ENCODE measurements around the gene HIGD1C. TPM values are rescaled to one million over a fixed set of nuclear protein-coding genes. Genes with fewer than 3 reads are reported as not detected.

The HIGD1C gene
- total RNA-seq, 2 experiments from 2014 or later, result not detected

GRCh38 chr12:50988051-50988450, 35.7 kb downstream of the HIGD1C start:
- Mint-ChIP-seq H3K36me3 (ENCODE audit: low read depth) (peaks cover 45% of the 10 kb centered on the region), H3K9me3 (no peaks in the 10 kb centered on the region), H3K27me3 (no peaks in the 10 kb centered on the region), H3K4me3 (no peak overlapping the region), H3K4me1 (ENCODE audit: low read depth) (peaks cover 44% of the 10 kb centered on the region), H3K27ac (peak overlapping the region; percentile 14)
- POLR2A ChIA-PET, result interaction anchor here (0.6 to 2.6 kb wide), 4 partner anchors 13 to 285 kb away, joined by 3 to 12 read pairs (median 4); partner anchors contain the start of gene SLC11A2
- no peak for TF ChIP-seq CTCF (IDR thresholded peaks at IDR 0.05)
- DNase-seq (no peak), ATAC-seq (no peak)
- intact Hi-C loops (cut with micrococcal nuclease), result no loop called here
- CTCF ChIA-PET, result interaction anchor here (0.7 to 5.2 kb wide), 7 partner anchors 21 to 223 kb away, joined by 3 to 43 read pairs (median 12); partner anchors contain the start of gene ATF1

GRCh38 chr12:50988871-50989270, 36.5 kb downstream of the HIGD1C start:
- intact Hi-C loops (cut with micrococcal nuclease), result no loop called here
- peaks cover 45% of the 10 kb centered on the region for H3K36me3 Mint-ChIP-seq (ENCODE audit: low read depth)
- H3K4me1 Mint-ChIP-seq (ENCODE audit: low read depth), result peaks cover 44% of the 10 kb centered on the region
- CTCF ChIA-PET, result interaction anchor here (1.2 to 5.2 kb wide), 3 partner anchors 14 to 163 kb away, joined by 3 to 43 read pairs (median 12); no protein-coding TSS in a partner anchor
- POLR2A ChIA-PET, result interaction anchor here (0.6 to 1.1 kb wide), 3 partner anchors 14 to 37 kb away, joined by 3 to 4 read pairs (median 3); partner anchors contain the start of gene SLC11A2
- H3K4me3 Mint-ChIP-seq, result no peak overlapping the region
- no peak overlapping the region for H3K27ac Mint-ChIP-seq
- no peak for TF ChIP-seq CTCF (IDR thresholded peaks at IDR 0.05)
- no peaks in the 10 kb centered on the region for H3K27me3 Mint-ChIP-seq
- no peak for ATAC-seq
- H3K9me3 Mint-ChIP-seq, result no peaks in the 10 kb centered on the region
- no peak for DNase-seq

- DNase-seq, result no peak
- no peak for ATAC-seq
- no peaks in the 10 kb centered on the region for H3K27me3 Mint-ChIP-seq
- H3K4me3 Mint-ChIP-seq, result no peak overlapping the region
- CTCF ChIA-PET, result interaction anchor here (1.2 to 1.4 kb wide), 2 partner anchors 13 to 226 kb away, joined by 3 to 4 read pairs; no protein-coding TSS in a partner anchor
- intact Hi-C loops (cut with micrococcal nuclease), result loop anchor here (10.0 kb wide), 1 partner anchor 165 kb away; no protein-coding TSS in a partner anchor
- no peak for TF ChIP-seq CTCF (IDR thresholded peaks at IDR 0.05)
- peaks cover 35% of the 10 kb centered on the region for H3K4me1 Mint-ChIP-seq (ENCODE audit: low read depth)
- peaks cover 50% of the 10 kb centered on the region for H3K36me3 Mint-ChIP-seq (ENCODE audit: low read depth)
- no peaks in the 10 kb centered on the region for H3K9me3 Mint-ChIP-seq
- H3K27ac Mint-ChIP-seq, result peak overlapping the region; percentile 40
- POLR2A ChIA-PET, result interaction anchor here (1.1 kb wide), 1 partner anchor 27 kb away, joined by 3 read pairs; no protein-coding TSS in a partner anchor
Observed at GRCh38 chr12:50990147-50990727, 37.9 kb downstream of the HIGD1C start.

GRCh38 chr12:50990791-50991190, 38.4 kb downstream of the HIGD1C start:
- DNase-seq, result no peak
- Mint-ChIP-seq H3K27ac (peak overlapping the region; percentile 40), H3K4me3 (no peak overlapping the region), H3K9me3 (no peaks in the 10 kb centered on the region), H3K27me3 (no peaks in the 10 kb centered on the region), H3K4me1 (ENCODE audit: low read depth) (peaks cover 30% of the 10 kb centered on the region), H3K36me3 (ENCODE audit: low read depth) (peaks cover 53% of the 10 kb centered on the region)
- CTCF ChIA-PET, result no interaction called here
- no peak for TF ChIP-seq CTCF (IDR thresholded peaks at IDR 0.05)
- intact Hi-C loops (cut with micrococcal nuclease), result loop anchor here (10.0 kb wide), 1 partner anchor 166 kb away; no protein-coding TSS in a partner anchor
- POLR2A ChIA-PET, result no interaction called here
- no peak for ATAC-seq

GRCh38 chr12:50991291-50991690, 38.9 kb downstream of the HIGD1C start:
- TF ChIP-seq CTCF (IDR thresholded peaks at IDR 0.05), result no peak
- intact Hi-C loops (cut with micrococcal nuclease), result loop anchor here (10.0 kb wide), 1 partner anchor 166 kb away; no protein-coding TSS in a partner anchor
- no peaks in the 10 kb centered on the region for H3K9me3 Mint-ChIP-seq
- H3K4me3 Mint-ChIP-seq, result no peak overlapping the region
- ChIA-PET POLR2A (no interaction called here), CTCF (no interaction called here)
- DNase-seq (no peak), ATAC-seq (no peak)
- peaks cover 54% of the 10 kb centered on the region for H3K36me3 Mint-ChIP-seq (ENCODE audit: low read depth)
- H3K27ac Mint-ChIP-seq, result no peak overlapping the region
- H3K4me1 Mint-ChIP-seq (ENCODE audit: low read depth), result peaks cover 26% of the 10 kb centered on the region
- no peaks in the 10 kb centered on the region for H3K27me3 Mint-ChIP-seq

All from activated CD8-positive, alpha-beta T cell treated with anti-CD3 and anti-CD28 coated beads for 36 hours (primary cell).